Activated CD4-positive, alpha-beta T cell treated with anti-CD3 and anti-CD28 coated beads for 48 hours (primary cell): Measurements from ENCODE around the gene RHOU.
A peak's percentile ranks its signal among the peaks of the same experiment; 100 is the strongest.

Source experiments
- DNase-seq: peaks from one replicate; pipeline ENCODE4 v3.0.0-alpha.2; 2020

The RHOU gene

DNA sequence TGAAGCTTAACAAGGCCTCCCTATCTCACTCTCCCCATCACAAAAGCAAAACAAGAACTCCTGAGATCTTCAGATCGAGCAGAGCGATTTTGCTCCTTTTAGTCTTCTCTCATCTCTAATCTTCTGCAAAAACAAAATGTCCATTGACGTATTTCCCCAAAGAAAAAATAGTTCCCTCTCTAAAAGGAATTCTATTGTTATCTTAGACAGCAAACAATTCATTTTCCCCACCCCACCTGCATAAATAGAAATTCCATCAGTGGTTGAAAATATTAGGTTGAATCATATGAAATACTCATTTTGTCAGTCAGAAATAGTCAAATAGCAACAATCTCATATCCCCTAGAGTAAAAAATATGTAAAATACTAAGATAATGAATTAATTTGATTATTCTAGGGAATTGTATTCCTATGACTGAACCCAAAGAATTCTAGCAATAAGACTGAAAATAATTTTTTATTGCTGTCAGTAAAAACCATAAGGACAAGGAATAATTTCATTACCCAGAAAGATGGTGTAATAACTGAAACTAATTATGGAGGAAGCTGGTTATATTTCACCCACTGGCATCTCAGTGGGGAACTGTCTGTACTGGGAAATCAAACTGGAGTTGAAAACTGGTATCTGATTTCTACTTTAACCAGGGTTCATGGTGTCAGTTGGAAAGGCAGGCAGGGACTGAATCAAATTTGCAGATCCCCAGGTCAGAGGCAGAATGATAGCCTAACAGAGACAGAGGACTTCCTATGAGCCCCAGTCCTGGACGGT lies 51.3 kb downstream of the RHOU start:
- DNase-seq: no peak

DNA sequence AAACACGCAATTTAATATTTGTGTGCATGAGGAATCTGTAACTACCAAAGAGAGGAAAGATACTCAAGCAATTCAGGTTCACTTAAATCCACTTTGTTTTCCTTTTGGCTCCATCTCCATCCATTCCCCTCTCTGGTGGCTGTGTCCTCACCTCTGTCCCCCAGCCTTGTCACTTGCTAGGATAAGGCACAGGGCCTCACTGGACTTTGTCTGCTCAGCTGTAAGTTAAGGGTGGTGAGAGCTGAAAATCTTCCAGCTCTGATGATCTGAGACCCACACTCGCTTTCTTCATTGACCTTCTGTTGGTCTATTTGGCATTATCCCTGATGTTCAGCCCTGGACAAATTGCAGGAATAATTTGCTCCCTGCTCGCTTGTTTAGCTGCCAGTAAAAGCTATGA lies 56.5 kb downstream of the RHOU start:
- DNase-seq: no peak

DNA sequence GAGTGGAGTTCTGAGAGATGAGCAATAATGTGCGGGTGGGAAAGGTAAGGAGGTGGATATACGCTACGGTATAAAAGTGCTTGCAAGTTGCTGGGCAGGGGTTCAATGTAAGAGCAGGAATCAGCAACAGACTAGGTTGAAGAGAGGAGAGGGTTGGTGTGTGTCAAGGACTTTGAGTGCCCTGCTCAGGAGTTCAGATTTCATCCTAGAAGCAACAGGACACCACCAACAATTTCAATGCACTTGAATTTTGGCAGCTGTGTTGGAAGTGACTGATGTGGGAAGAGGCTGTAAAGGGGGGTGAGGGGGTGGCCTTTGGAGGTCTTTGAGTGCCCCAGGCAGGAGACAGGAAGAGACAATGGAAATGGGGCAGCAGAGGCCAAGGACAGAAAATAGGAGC lies 57.3 kb downstream of the RHOU start:
- DNase-seq: no peak

DNA sequence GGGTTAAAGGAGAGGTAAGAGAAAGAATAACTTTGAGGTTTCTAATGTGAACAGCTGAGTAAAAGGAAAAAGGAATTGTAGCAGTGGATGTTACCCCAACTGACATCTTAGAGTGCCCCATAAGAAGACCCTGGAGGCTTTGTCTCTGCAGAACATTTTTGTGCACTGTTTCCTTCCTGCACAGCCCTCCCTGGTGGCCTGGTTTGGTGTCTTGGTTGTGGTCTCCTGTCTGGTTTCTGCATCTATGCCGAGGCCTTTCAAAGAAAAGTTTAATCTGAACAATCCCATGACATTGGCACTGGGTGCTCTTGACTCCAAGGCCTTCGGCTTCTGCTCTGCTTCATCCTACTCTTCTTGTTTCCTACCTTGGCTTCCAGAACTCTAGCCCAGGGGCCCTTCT lies 57.8 kb downstream of the RHOU start:
- no peak for DNase-seq

DNA sequence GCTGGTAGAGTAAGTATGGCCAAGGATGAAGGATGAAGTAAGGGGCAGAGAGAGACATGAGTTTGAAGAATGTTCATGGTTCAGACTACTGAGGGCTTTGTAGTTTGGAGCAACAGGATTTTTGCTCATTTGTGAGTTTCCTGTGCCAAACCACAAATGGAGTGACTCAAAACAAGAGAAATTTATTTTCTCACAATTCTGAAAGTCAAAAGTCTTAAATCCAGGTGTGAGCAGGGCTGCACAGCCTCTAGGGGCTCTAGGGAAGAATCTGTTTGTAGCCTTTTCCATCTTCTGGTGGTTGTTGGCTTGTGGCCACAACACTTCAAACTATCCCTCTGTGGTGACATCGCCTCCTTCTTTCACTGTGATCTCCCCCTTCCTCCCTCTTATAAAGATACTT lies 58.9 kb downstream of the RHOU start:
- peak; percentile 63 for DNase-seq

DNA sequence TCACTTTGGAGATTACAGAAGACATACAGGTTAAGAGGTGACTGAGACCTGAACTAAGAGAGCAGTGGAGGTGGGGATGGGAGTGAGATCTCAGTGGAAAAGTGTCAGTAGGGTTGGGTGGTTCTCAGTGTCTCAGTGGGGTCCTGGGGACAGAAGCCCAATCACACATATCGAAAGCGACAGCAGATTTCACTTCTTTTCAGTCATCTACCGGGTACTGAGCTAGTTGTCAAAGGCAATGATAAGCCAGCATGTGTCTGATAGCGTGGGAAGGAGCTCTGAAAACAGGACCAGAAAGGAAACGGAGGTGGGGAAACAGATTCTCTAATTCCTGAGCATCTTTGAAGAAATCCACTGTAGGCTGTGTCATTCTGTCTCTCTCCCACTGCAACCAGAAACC lies 59.5 kb downstream of the RHOU start:
- DNase-seq: peak; percentile 64

DNA sequence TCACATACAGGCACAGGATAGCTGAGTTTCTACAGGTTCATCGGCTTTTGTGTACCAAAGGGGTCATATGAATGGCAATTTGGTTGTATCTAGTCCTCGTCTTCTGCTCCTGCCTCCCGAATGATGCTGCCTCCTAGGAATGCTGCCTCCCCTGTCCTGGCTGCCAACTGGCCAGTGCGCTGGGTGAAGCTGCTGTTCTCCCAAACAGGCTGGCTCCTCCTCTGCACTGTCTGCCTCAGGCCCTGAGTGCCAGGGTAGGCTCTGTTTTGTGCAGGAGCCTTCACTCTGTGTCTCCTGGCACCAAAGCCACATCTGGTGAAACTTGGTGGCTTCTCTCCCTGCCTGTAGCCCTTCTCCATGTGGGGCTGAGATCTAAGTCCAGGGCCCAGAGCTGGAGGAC lies 60.3 kb downstream of the RHOU start:
- DNase-seq: no peak
